Measurements from ENCODE around the gene BTC. TPM values are rescaled to one million over a fixed set of nuclear protein-coding genes. Genes with fewer than 3 reads are reported as not detected.

BTC gene
- polyA plus RNA-seq, 1 of the 3 experiments (the other 2 are of a cell fraction), result not detected

GRCh38 chr4:74764119-74764518, 30.2 kb downstream of the BTC start:
- Histone ChIP-seq H3K4me2 (no peak overlapping the region), H3K9me2 (no peaks in the 10 kb centered on the region), H3F3A (replicated peaks; ENCODE audit: insufficient read depth) (no peaks in the 10 kb centered on the region), H3K4me3 (ENCODE audit: low read depth in 2 of 2, low read length in 1 of 2) (no peak overlapping the region), H3K36me3 (replicated peaks in 1 of 2; ENCODE audit: control insufficient read depth in 1 of 2, insufficient read depth in 2 of 2, low read length in 1 of 2) (no peaks in the 10 kb centered on the region), H3K9me3 (no peaks in the 10 kb centered on the region), H3K4me1 (ENCODE audit: control insufficient read depth in 1 of 2, insufficient read depth in 2 of 2, low read depth in 1 of 2, low read length in 1 of 2) (no peaks in the 10 kb centered on the region), H3K9ac (no peak overlapping the region), H3K27me3 (ENCODE audit: insufficient read depth) (no peaks in the 10 kb centered on the region), H3K79me2 (ENCODE audit: insufficient read depth) (no peaks in the 10 kb centered on the region), H4K20me1 (ENCODE audit: insufficient read depth) (no peaks in the 10 kb centered on the region), H2AFZ (ENCODE audit: low read depth) (no peak overlapping the region), H3K27ac (ENCODE audit: low read depth in 2 of 2, low read length in 1 of 2) (no peak overlapping the region)
- DNase-seq, result no peak
- CTCF ChIA-PET, result no interaction called here
- WGBS (ENCODE audit: low lambda C conversion rate), result 8% methylated on average over 2 of the region's 2 CpGs
- TF ChIP-seq MXI1 (IDR thresholded peaks at IDR 0.05; ENCODE audit: low read depth, low read length) (no peak), SIN3A (IDR thresholded peaks at IDR 0.05; ENCODE audit: borderline replicate concordance, low read depth, low read length) (no peak)
- POLR2A ChIA-PET, result no interaction called here

- H3K9me3 ChIP-seq, result no peaks in the 10 kb centered on the region
- H3K9ac ChIP-seq, result no peak overlapping the region
- H3K27ac ChIP-seq (ENCODE audit: low read depth in 2 of 2, low read length in 1 of 2), result no peak overlapping the region
- no peak overlapping the region for H2AFZ ChIP-seq (ENCODE audit: low read depth)
- no peaks in the 10 kb centered on the region for H3K9me2 ChIP-seq
- no peak overlapping the region for H3K4me3 ChIP-seq (ENCODE audit: low read depth in 2 of 2, low read length in 1 of 2)
- H3K4me2 ChIP-seq, result no peak overlapping the region
- no peaks in the 10 kb centered on the region for H3K79me2 ChIP-seq (ENCODE audit: insufficient read depth)
- TF ChIP-seq YY1 (IDR thresholded peaks at IDR 0.05; ENCODE audit: low read depth), result no peak
- TF ChIP-seq CHD2 (IDR thresholded peaks at IDR 0.05; ENCODE audit: low read length, partially characterized antibody), result no peak
- TF ChIP-seq POLR2AphosphoS5 (IDR thresholded peaks at IDR 0.05; ENCODE audit: low read depth, low read length), result no peak
- TF ChIP-seq, protein P1, sequence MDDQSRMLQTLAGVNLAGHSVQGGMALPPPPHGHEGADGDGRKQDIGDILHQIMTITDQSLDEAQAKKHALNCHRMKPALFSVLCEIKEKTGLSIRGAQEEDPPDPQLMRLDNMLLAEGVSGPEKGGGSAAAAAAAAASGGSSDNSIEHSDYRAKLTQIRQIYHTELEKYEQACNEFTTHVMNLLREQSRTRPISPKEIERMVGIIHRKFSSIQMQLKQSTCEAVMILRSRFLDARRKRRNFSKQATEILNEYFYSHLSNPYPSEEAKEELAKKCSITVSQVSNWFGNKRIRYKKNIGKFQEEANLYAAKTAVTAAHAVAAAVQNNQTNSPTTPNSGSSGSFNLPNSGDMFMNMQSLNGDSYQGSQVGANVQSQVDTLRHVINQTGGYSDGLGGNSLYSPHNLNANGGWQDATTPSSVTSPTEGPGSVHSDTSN (IDR thresholded peaks at IDR 0.05), result no peak
- no peak for TF ChIP-seq FOXM1 (IDR thresholded peaks at IDR 0.05; ENCODE audit: low read depth)
- no peak for DNase-seq
- H3K4me1 ChIP-seq (ENCODE audit: control insufficient read depth in 1 of 2, insufficient read depth in 2 of 2, low read depth in 1 of 2, low read length in 1 of 2), result no peaks in the 10 kb centered on the region
- ChIA-PET POLR2A (no interaction called here), CTCF (no interaction called here)
- H4K20me1 ChIP-seq (ENCODE audit: insufficient read depth), result no peaks in the 10 kb centered on the region
- WGBS (ENCODE audit: low lambda C conversion rate), result 5% methylated on average over 5 of the region's 5 CpGs
- no peaks in the 10 kb centered on the region for H3K36me3 ChIP-seq (replicated peaks in 1 of 2; ENCODE audit: control insufficient read depth in 1 of 2, insufficient read depth in 2 of 2, low read length in 1 of 2)
- peaks cover 21% of the 10 kb centered on the region for H3K27me3 ChIP-seq (ENCODE audit: insufficient read depth)
- H3F3A ChIP-seq (replicated peaks; ENCODE audit: insufficient read depth), result no peaks in the 10 kb centered on the region
Observed at GRCh38 chr4:74758551-74759145, 35.7 kb downstream of the BTC start.

DNA sequence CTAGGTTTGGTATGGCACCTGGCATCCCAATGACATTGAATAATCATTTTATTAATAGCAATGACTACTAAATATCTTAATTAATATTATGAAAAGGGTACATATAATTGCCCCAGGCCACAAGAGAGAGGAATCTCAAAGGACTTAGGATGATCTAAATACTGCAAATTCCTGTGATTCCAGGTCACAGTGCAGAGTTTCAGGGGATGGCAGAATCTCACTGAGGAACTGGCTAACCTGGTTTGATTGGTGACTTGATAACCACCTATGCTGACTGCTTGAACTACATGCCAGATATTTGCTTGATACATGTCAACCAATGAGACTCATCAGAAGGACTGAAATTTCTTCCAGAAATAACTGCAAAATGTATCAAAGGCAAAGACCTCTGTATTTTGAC, 37.2 kb downstream of the BTC start:
- no peaks in the 10 kb centered on the region for H3K9me3 ChIP-seq
- H3K79me2 ChIP-seq (ENCODE audit: insufficient read depth), result no peaks in the 10 kb centered on the region
- ChIA-PET POLR2A (no interaction called here), CTCF (interaction anchor here (1.1 kb wide), 1 partner anchor 12 kb away, joined by 3 read pairs; no protein-coding TSS in a partner anchor)
- H4K20me1 ChIP-seq (ENCODE audit: insufficient read depth), result no peaks in the 10 kb centered on the region
- no peaks in the 10 kb centered on the region for H3K36me3 ChIP-seq (replicated peaks in 1 of 2; ENCODE audit: control insufficient read depth in 1 of 2, insufficient read depth in 2 of 2, low read length in 1 of 2)
- no peaks in the 10 kb centered on the region for H3K4me1 ChIP-seq (ENCODE audit: control insufficient read depth in 1 of 2, insufficient read depth in 2 of 2, low read depth in 1 of 2, low read length in 1 of 2)
- no peak overlapping the region for H2AFZ ChIP-seq (ENCODE audit: low read depth)
- H3K4me3 ChIP-seq (ENCODE audit: low read depth in 2 of 2, low read length in 1 of 2), result no peak overlapping the region
- no peak for DNase-seq
- no peak for TF ChIP-seq ELF1 (IDR thresholded peaks at IDR 0.05)
- TF ChIP-seq YY1 (IDR thresholded peaks at IDR 0.05; ENCODE audit: low read depth), result no peak
- TF ChIP-seq, protein P2, sequence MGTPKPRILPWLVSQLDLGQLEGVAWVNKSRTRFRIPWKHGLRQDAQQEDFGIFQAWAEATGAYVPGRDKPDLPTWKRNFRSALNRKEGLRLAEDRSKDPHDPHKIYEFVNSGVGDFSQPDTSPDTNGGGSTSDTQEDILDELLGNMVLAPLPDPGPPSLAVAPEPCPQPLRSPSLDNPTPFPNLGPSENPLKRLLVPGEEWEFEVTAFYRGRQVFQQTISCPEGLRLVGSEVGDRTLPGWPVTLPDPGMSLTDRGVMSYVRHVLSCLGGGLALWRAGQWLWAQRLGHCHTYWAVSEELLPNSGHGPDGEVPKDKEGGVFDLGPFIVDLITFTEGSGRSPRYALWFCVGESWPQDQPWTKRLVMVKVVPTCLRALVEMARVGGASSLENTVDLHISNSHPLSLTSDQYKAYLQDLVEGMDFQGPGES (IDR thresholded peaks at IDR 0.05; ENCODE audit: low read depth, low read length), result no peak
- TF ChIP-seq POLR2AphosphoS5 (IDR thresholded peaks at IDR 0.05; ENCODE audit: low read depth, low read length), result no peak
- TF ChIP-seq JUND (IDR thresholded peaks at IDR 0.05), result no peak
- no peak for TF ChIP-seq FOXM1 (IDR thresholded peaks at IDR 0.05; ENCODE audit: low read depth)
- TF ChIP-seq TCF12 (IDR thresholded peaks at IDR 0.05), result no peak
- TF ChIP-seq RXRA (IDR thresholded peaks at IDR 0.05; ENCODE audit: borderline replicate concordance, low read depth), result no peak
- H3K9ac ChIP-seq, result no peak overlapping the region
- peaks cover 21% of the 10 kb centered on the region for H3K27me3 ChIP-seq (ENCODE audit: insufficient read depth)
- H3K9me2 ChIP-seq, result no peaks in the 10 kb centered on the region
- no peak overlapping the region for H3K4me2 ChIP-seq
- H3F3A ChIP-seq (replicated peaks; ENCODE audit: insufficient read depth), result no peaks in the 10 kb centered on the region
- no peak overlapping the region for H3K27ac ChIP-seq (ENCODE audit: low read depth in 2 of 2, low read length in 1 of 2)

Measured in SK-N-SH (cell line).